Right lobe of liver (tissue), 4 donors: Measurements from ENCODE around the gene SUCLG1.

ENCODE experiments used
- CTCF ChIP-seq, 4 donors: fragments of 200-600 bp in 3 of 4; fragments of 450-650 bp in 1 of 4; IDR thresholded peaks; one replicate each; pipeline versions ENCODE4 v1.5.1 to v1.8.0; 2016 to 2022; ENCODE audit warnings: antibody characterized with exemption in 4 of 4, mild to moderate bottlenecking in 2 of 4
- POLR2A ChIP-seq: fragments of 450-650 bp; IDR thresholded peaks from one replicate; pipeline ENCODE4 v1.6.1; 2017; ENCODE audit warnings: antibody characterized with exemption, mild to moderate bottlenecking
- donor health status: DM: no; HTN: no; CAD: no.
- donor health status: DM: no; HTN: no; CAD: no.
- donor health status: DM: no; HTN: yes; CAD: no.

DNA sequence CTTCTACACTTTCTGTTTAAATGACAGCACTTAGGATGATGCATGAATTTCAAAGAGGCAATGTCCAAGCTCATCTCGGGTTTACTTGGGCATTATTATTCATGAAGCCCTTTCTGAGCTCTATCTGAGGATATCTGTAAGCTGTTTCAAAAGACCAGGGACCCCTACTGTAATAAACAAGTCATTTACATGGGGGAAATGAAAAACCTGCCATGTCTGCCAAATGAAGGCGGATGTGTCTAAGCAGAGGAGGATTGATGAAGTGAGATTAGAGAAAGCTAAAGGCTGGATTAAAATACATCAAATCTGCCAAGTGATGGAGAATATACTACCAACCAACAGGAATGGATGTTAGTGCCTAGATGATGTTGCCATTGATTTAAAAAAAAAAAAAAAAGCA is 64.5 kb downstream of the SUCLG1 start:
- no peak for TF ChIP-seq CTCF (IDR thresholded peaks at IDR 0.05)
- TF ChIP-seq POLR2A = no peak
